NB4 (cell line): ENCODE measurements around the gene ARHGAP15.
A peak's percentile ranks its signal among the peaks of the same experiment; 100 is the strongest.

Source experiments
- DNase-seq: peaks from one replicate; pipeline ENCODE4 v3.0.0; 2010; ENCODE audit warnings: low read depth
- H3K4me3 ChIP-seq: one replicate; pipeline ENCODE4 v1.5.1; 2011; ENCODE audit warnings: mild to moderate bottlenecking, low read depth, low read length, moderate library complexity
- CTCF ChIP-seq: IDR thresholded peaks from one replicate; pipeline ENCODE4 v1.5.1; 2012; ENCODE audit warnings: low read depth, low read length
- MAX ChIP-seq: IDR thresholded peaks from 2 replicates; pipeline ENCODE4 v1.6.1; 2011; ENCODE audit warnings: low read depth, low read length
- MYC ChIP-seq: IDR thresholded peaks from 2 replicates; pipeline ENCODE4 v1.6.1; 2011; ENCODE audit warnings: low read depth, low read length
- POLR2A ChIP-seq: IDR thresholded peaks from 2 replicates; pipeline ENCODE4 v1.6.1; 2011; ENCODE audit warnings: mild to moderate bottlenecking; ENCODE audit not compliant: insufficient read length; ENCODE audit errors: extremely low read depth

ARHGAP15 gene

GRCh38 chr2:143347901-143348414 lies 218.7 kb downstream of the ARHGAP15 start:
- no peak for TF ChIP-seq MYC
- H3K4me3 ChIP-seq, result no peak overlapping the region
- DNase-seq, result no peak

GRCh38 chr2:143354050-143354750 lies 225.0 kb downstream of the ARHGAP15 start:
- no peak overlapping the region for H3K4me3 ChIP-seq
- DNase-seq, result no peak
- TF ChIP-seq MAX (no peak), CTCF (no peak), POLR2A (no peak), MYC (no peak)

- TF ChIP-seq CTCF (no peak), MYC (no peak), MAX (no peak), POLR2A (no peak)
- H3K4me3 ChIP-seq, result no peak overlapping the region
- DNase-seq, result peak; percentile 4
Observed at GRCh38 chr2:143355870-143356269, 226.7 kb downstream of the ARHGAP15 start.

GRCh38 chr2:143356336-143356735 lies 227.1 kb downstream of the ARHGAP15 start:
- peak; percentile 32 for DNase-seq
- TF ChIP-seq MYC, result no peak
- TF ChIP-seq CTCF, result no peak
- TF ChIP-seq MAX, result no peak
- TF ChIP-seq POLR2A, result no peak
- H3K4me3 ChIP-seq, result no peak overlapping the region

GRCh38 chr2:143356736-143357446 lies 227.7 kb downstream of the ARHGAP15 start:
- no peak overlapping the region for H3K4me3 ChIP-seq
- TF ChIP-seq POLR2A (no peak), MYC (no peak), CTCF (no peak), MAX (no peak)
- no peak for DNase-seq

GRCh38 chr2:143357966-143358365 lies 228.7 kb downstream of the ARHGAP15 start:
- TF ChIP-seq CTCF (no peak), MAX (no peak), MYC (no peak), POLR2A (no peak)
- no peak for DNase-seq
- no peak overlapping the region for H3K4me3 ChIP-seq
